ENCODE data around the gene HSPBAP1. TPM values are rescaled to one million over a fixed set of nuclear protein-coding genes. Genes with fewer than 3 reads are reported as not detected.
"Not testable (repeated sequence)": the region's sequence is repeated elsewhere in the genome, so short reads cannot be mapped to it uniquely, and the experiment has no call there.

The HSPBAP1 gene
- total RNA-seq, 2 donors from 2014 or later = 6.2 to 6.4 TPM

- H3K4me1 Mint-ChIP-seq (ENCODE audit: low read depth in 2 of 2) = peaks cover 29 to 32% of the 10 kb centered on the region in 2 donors
- not testable (repeated sequence) for H3K27ac Mint-ChIP-seq; H3K27me3 Mint-ChIP-seq; ATAC-seq; H3K9me3 Mint-ChIP-seq; H3K4me3 Mint-ChIP-seq; DNase-seq (ENCODE audit: low spot score)
- H3K36me3 Mint-ChIP-seq = peaks cover 68% of the 10 kb centered on the region
These were observed 82.9 kb downstream of the HSPBAP1 start for GRCh38 chr3:122710616-122711251.

GRCh38 chr3:122705379-122705778 lies 88.3 kb downstream of the HSPBAP1 start:
- no peak for ATAC-seq
- H3K27ac Mint-ChIP-seq = no peak overlapping the region
- no peaks in the 10 kb centered on the region for H3K27me3 Mint-ChIP-seq
- peaks cover 50% of the 10 kb centered on the region for H3K36me3 Mint-ChIP-seq
- H3K4me3 Mint-ChIP-seq = no peak overlapping the region
- H3K4me1 Mint-ChIP-seq (ENCODE audit: low read depth in 2 of 2) = peaks cover 23 to 27% of the 10 kb centered on the region in 2 donors
- DNase-seq (ENCODE audit: low spot score) = no peak
- H3K9me3 Mint-ChIP-seq = no peaks in the 10 kb centered on the region

- H3K27ac Mint-ChIP-seq = no peak overlapping the region
- H3K4me3 Mint-ChIP-seq = no peak overlapping the region
- H3K9me3 Mint-ChIP-seq = no peaks in the 10 kb centered on the region
- DNase-seq (ENCODE audit: low spot score) (no peak), ATAC-seq (no peak)
- H3K4me1 Mint-ChIP-seq (ENCODE audit: low read depth in 2 of 2) = peaks cover 19 to 31% of the 10 kb centered on the region in 2 donors
- H3K27me3 Mint-ChIP-seq = no peaks in the 10 kb centered on the region
- H3K36me3 Mint-ChIP-seq = peaks cover 41% of the 10 kb centered on the region
These were observed 93.4 kb downstream of the HSPBAP1 start for GRCh38 chr3:122700193-122700592.

DNA sequence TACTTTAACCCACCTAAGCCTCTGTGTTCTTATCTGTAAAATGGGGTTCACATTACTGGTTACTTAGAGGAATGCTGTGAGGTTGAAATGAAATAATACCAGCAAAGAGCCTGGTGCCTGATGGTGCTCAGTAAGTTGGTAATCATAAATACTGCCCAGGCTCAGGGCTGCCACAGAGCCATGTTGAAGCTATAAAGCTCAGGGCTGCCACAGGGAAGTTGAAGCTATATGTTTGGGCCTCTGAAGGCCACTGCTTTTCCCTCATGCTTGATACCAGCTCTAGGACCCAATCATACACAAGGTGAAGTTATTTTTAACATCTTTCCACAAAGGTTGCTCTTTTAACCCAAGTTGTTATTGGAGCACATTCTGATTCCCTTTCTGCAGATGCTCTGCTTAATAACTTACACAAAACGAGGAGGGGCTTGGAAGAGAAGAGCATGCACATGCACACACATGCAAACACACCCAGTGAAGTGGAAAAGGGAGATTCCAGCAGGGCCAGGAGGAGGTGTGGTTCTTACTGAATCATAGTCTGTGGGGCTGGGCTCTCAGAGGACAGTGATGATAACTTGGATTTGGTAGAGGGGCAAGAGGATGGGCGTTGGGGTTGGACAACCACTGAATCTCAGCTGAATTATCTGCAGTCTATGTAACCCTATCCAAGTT lies 95.5 kb downstream of the HSPBAP1 start:
- H3K36me3 Mint-ChIP-seq = peaks cover 49% of the 10 kb centered on the region
- peak overlapping the region in 1 of 2 donors; percentile 9 for H3K27ac Mint-ChIP-seq
- no peak for DNase-seq (ENCODE audit: low spot score)
- peaks cover 22 to 34% of the 10 kb centered on the region in 2 donors for H3K4me1 Mint-ChIP-seq (ENCODE audit: low read depth in 2 of 2)
- ATAC-seq = no peak
- no peaks in the 10 kb centered on the region for H3K27me3 Mint-ChIP-seq
- H3K4me3 Mint-ChIP-seq = no peak overlapping the region
- H3K9me3 Mint-ChIP-seq = no peaks in the 10 kb centered on the region

DNA sequence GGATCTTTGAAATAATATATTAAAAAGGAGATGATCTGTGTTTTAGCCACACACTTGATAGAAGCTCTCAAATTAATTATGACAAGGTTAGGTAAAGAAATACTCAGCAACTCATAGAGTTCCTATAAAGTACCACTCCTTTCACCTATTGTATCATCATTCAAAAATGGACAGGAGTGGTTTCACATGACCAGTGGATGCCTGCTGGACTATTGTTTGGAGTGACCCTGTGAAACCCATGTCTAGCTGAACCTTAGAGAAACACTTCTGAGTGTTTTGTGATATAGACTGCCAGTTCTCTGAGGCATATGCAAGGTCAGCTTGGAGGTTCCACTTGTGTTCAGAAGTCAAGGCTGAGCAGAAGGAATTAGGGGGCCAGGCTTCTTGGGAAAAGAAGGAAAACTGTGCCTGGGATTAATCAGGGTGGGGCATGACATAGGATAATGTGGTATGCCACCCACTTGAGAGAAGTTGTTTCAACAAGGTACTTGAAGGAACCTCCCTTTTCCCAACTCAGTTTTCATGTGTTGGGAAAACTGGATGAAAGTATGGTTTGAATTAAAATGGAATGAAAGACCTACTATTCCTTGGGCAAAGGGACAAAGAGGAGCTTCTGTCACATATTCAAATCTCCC lies 97.6 kb downstream of the HSPBAP1 start:
- Mint-ChIP-seq H3K4me3 (no peak overlapping the region), H3K36me3 (peaks cover 57% of the 10 kb centered on the region), H3K27ac (no peak overlapping the region), H3K9me3 (no peaks in the 10 kb centered on the region), H3K4me1 (ENCODE audit: low read depth in 2 of 2) (peaks cover 20 to 29% of the 10 kb centered on the region in 2 donors), H3K27me3 (no peaks in the 10 kb centered on the region)
- ATAC-seq (no peak), DNase-seq (ENCODE audit: low spot score) (no peak)

- Mint-ChIP-seq H3K4me1 (ENCODE audit: low read depth in 2 of 2) (peaks cover 22 to 27% of the 10 kb centered on the region in 2 donors), H3K36me3 (peaks cover 50% of the 10 kb centered on the region), H3K27ac (peak overlapping the region in 1 of 2 donors; percentile 25), H3K27me3 (no peaks in the 10 kb centered on the region), H3K9me3 (no peaks in the 10 kb centered on the region), H3K4me3 (no peak overlapping the region)
- no peak for DNase-seq (ENCODE audit: low spot score)
- ATAC-seq = no peak
These were observed 98.7 kb downstream of the HSPBAP1 start for GRCh38 chr3:122694966-122695365.

DNA sequence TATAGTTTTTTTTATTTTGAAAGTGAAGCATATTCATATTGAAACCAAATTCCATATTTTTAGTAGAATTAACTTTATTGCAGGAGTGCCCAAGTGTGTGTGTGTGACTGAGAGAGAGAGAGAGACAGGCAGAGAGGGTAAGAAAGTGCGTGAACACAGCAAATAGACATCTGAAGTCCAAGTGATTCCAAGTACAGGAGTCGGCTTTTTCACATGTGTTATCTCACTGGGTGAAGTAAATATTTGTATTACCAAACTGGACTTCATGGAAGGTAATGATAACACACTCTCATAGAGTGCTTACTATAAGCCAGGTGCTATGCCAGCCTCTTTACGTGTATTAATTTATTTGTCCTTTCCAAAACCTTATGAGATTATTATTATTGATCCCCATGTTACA lies 101.0 kb downstream of the HSPBAP1 start:
- Mint-ChIP-seq H3K36me3 (peaks cover 55% of the 10 kb centered on the region), H3K4me1 (ENCODE audit: low read depth in 2 of 2) (peaks cover 18 to 21% of the 10 kb centered on the region in 2 donors), H3K27ac (peak overlapping the region in 1 of 2 donors; percentile 27), H3K4me3 (no peak overlapping the region), H3K9me3 (no peaks in the 10 kb centered on the region), H3K27me3 (no peaks in the 10 kb centered on the region)
- no peak for DNase-seq (ENCODE audit: low spot score)
- no peak for ATAC-seq

DNA sequence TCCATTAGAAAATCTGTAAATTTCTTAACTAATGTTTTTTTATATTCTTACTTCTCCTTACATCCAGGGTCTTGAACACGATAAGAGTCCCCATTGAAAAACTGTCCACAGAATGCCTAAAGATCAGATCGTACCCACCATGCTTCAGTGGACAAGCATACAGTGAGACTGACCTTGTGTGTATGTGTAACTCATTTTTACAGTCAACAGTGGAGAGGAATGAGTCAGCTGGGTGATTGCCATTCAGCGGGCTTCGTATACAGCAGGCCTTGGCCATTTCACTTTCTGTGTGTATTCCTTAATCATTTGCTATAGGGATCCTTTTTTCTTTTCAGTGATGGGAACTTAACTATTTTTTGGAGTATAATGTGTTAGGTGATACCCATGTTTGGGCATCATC lies 102.4 kb downstream of the HSPBAP1 start:
- Mint-ChIP-seq H3K4me3 (no peak overlapping the region), H3K4me1 (ENCODE audit: low read depth in 2 of 2) (peaks cover 19 to 21% of the 10 kb centered on the region in 2 donors), H3K9me3 (no peaks in the 10 kb centered on the region), H3K36me3 (peaks cover 56% of the 10 kb centered on the region), H3K27me3 (no peaks in the 10 kb centered on the region), H3K27ac (no peak overlapping the region)
- no peak for DNase-seq (ENCODE audit: low spot score)
- ATAC-seq = no peak

GRCh38 chr3:122690096-122690495 lies 103.5 kb downstream of the HSPBAP1 start:
- no peak overlapping the region for H3K27ac Mint-ChIP-seq
- peaks cover 20 to 23% of the 10 kb centered on the region in 2 donors for H3K4me1 Mint-ChIP-seq (ENCODE audit: low read depth in 2 of 2)
- no peaks in the 10 kb centered on the region for H3K27me3 Mint-ChIP-seq
- no peaks in the 10 kb centered on the region for H3K9me3 Mint-ChIP-seq
- no peak overlapping the region for H3K4me3 Mint-ChIP-seq
- peaks cover 57% of the 10 kb centered on the region for H3K36me3 Mint-ChIP-seq
- ATAC-seq (no peak), DNase-seq (ENCODE audit: low spot score) (no peak)

Other genes with a start within 250 kb of the HSPBAP1 start
- 10 to 100 TPM; 45.5 to 61.7 TPM for gene PARP9, start 229.5 kb downstream of the HSPBAP1 start, total RNA-seq
- 100 to 1,000 TPM in 1 of 2 donors, 10 to 100 TPM in 1; 56.4 to 110 TPM for gene DTX3L, start 229.5 kb downstream of the HSPBAP1 start, total RNA-seq
- 10 to 100 TPM; 49.6 to 72.9 TPM for gene PARP15, start 216.2 kb downstream of the HSPBAP1 start, total RNA-seq
- gene PARP14, start 113.0 kb downstream of the HSPBAP1 start, total RNA-seq = 100 to 1,000 TPM; 142 to 143 TPM
- 1 to 10 TPM; 1.8 to 2.7 TPM for gene SLC49A4, start 1.2 kb upstream of the HSPBAP1 start, total RNA-seq
- not detected for gene SEMA5B, start 233.9 kb upstream of the HSPBAP1 start, total RNA-seq

Data from natural killer cell treated with Interleukin-12 subunit alpha and Interleukin-12 subunit beta and Interleukin-15 and Interleukin-18, amount 100 ng/mL, for 72 hours (primary cell).